GM21526 (cell line): ENCODE data around the gene SLC6A1.

ENCODE experiments used
- ATAC-seq: cut with Tn5 transposase; IDR thresholded peaks from one replicate; pipeline ENCODE4 v1.9.1; 2021; ENCODE audit warnings: moderate library complexity; ENCODE audit not compliant: unreplicated experiment, low FRiP score

Gene SLC6A1

GRCh38 chr3:11086856-11087255, 94.3 kb downstream of the SLC6A1 start:
- no peak for ATAC-seq

GRCh38 chr3:11088066-11088465, 95.5 kb downstream of the SLC6A1 start:
- no peak for ATAC-seq

- no peak for ATAC-seq
These were observed 96.3 kb downstream of the SLC6A1 start for GRCh38 chr3:11088831-11089230.
